Breast epithelium (tissue), 3 donors: ENCODE measurements around the gene RPL35A.

Source experiments
- CTCF ChIP-seq, 3 donors: fragments of 450-650 bp; IDR thresholded peaks; one replicate each; pipeline ENCODE4 v1.5.1; 2016 to 2017; ENCODE audit warnings: antibody characterized with exemption in 3 of 3, mild to moderate bottlenecking in 3 of 3, moderate library complexity in 3 of 3
- POLR2A ChIP-seq: fragments of 450-650 bp; IDR thresholded peaks from one replicate; pipeline ENCODE4 v1.6.1; 2016; ENCODE audit warnings: antibody characterized with exemption, mild to moderate bottlenecking, moderate library complexity

DNA sequence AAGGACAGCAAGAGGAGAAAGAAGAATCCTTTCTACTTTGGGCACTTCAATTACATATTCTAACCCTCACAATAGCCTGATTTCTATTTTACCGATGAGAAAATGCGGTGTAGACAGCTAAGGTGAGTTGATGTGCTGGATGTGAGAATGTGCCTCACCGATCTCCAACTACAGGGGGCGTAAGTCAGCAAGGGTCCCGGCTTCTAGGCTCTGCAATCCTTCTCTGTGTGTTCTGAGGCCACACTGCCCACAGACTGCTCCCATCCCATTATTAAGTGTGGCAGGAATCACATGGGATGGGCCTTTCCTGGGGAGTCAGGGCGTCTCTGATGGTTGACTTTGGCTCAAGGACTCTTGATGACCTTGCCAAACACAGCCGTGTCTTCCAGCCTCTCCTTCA lies 23.6 kb upstream of the RPL35A start:
- no peak for TF ChIP-seq CTCF (IDR thresholded peaks at IDR 0.05)
- no peak for TF ChIP-seq POLR2A
